Measurements from ENCODE around the gene PSTPIP2. TPM values are rescaled to one million over a fixed set of nuclear protein-coding genes. Genes with fewer than 3 reads are reported as not detected.
"Not testable (repeated sequence)": the region's sequence is repeated elsewhere in the genome, so short reads cannot be mapped to it uniquely, and the experiment has no call there.

The PSTPIP2 gene
- total RNA-seq, 4 donors from 2014 or later = 6.5 to 10.7 (median 8.7) TPM

DNA sequence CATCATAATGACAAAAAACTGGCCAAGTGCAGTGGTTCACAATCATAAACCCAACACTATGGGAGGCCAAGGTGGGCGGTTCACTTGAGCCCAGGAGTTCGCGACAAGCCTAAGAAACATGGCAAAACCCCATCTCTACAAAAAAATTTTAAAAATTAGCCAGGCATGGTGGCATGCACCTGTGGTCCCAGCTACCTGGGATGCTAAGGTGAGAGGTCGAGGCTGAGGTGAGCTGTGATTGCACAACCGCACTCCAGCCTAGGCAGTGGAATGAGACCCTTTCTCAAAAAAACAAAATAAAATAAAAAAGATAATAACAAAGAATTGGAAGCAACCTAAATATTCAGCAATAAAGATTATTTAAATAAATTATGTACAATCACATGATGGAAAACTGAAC, 21.8 kb downstream of the PSTPIP2 start:
- no peak for ATAC-seq
- H3K27ac ChIP-seq = no peak overlapping the region
- TF ChIP-seq POLR2AphosphoS5 (IDR thresholded peaks at IDR 0.05) (no peak), EP300 (IDR thresholded peaks at IDR 0.05) (no peak), POLR2A (IDR thresholded peaks at IDR 0.05) (no peak)
- TF ChIP-seq, protein P1, sequence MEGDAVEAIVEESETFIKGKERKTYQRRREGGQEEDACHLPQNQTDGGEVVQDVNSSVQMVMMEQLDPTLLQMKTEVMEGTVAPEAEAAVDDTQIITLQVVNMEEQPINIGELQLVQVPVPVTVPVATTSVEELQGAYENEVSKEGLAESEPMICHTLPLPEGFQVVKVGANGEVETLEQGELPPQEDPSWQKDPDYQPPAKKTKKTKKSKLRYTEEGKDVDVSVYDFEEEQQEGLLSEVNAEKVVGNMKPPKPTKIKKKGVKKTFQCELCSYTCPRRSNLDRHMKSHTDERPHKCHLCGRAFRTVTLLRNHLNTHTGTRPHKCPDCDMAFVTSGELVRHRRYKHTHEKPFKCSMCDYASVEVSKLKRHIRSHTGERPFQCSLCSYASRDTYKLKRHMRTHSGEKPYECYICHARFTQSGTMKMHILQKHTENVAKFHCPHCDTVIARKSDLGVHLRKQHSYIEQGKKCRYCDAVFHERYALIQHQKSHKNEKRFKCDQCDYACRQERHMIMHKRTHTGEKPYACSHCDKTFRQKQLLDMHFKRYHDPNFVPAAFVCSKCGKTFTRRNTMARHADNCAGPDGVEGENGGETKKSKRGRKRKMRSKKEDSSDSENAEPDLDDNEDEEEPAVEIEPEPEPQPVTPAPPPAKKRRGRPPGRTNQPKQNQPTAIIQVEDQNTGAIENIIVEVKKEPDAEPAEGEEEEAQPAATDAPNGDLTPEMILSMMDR (IDR thresholded peaks at IDR 0.05) = no peak
- no peaks in the 10 kb centered on the region for H3K36me3 ChIP-seq
- H3K9me3 ChIP-seq = no peaks in the 10 kb centered on the region
- no peaks in the 10 kb centered on the region for H3K4me1 ChIP-seq
- no peaks in the 10 kb centered on the region for H3K27me3 ChIP-seq
- no peak overlapping the region for H3K4me3 ChIP-seq
- WGBS, 2 donors (ENCODE audit: low coverage in 1 of 2) = 81 to 93% methylated on average over 4 to 5 of the region's 5 CpGs

DNA sequence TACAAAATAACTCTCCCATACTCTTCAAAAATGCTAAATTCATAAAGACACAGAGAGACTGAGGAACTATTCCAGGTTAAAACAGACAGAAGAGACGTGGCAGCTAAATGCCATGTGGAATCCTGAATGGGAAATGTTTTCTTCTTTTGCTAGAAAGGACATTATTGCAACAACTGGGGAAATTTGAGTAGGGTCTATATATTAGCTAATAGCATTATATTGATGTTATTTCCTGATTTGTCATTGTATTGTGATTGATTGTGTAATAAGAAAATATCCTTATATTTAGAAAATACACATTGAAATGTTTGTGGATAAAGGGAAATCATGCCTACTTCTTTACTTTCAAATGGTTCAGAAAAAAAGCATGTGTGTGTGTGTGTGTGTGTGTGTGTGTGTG, 23.4 kb downstream of the PSTPIP2 start:
- Histone ChIP-seq H3K4me1 (no peaks in the 10 kb centered on the region), H3K4me3 (no peak overlapping the region), H3K27ac (no peak overlapping the region), H3K9me3 (no peaks in the 10 kb centered on the region), H3K36me3 (no peaks in the 10 kb centered on the region), H3K27me3 (no peaks in the 10 kb centered on the region)
- no peak for ATAC-seq
- 100% methylated on average over 1 of the region's 1 CpG for WGBS, 2 donors (ENCODE audit: low coverage in 1 of 2)
- TF ChIP-seq POLR2A (IDR thresholded peaks at IDR 0.05) = no peak
- TF ChIP-seq, protein P1 (IDR thresholded peaks at IDR 0.05) = no peak
- TF ChIP-seq EP300 (IDR thresholded peaks at IDR 0.05) = no peak
- TF ChIP-seq POLR2AphosphoS5 (IDR thresholded peaks at IDR 0.05) = no peak

DNA sequence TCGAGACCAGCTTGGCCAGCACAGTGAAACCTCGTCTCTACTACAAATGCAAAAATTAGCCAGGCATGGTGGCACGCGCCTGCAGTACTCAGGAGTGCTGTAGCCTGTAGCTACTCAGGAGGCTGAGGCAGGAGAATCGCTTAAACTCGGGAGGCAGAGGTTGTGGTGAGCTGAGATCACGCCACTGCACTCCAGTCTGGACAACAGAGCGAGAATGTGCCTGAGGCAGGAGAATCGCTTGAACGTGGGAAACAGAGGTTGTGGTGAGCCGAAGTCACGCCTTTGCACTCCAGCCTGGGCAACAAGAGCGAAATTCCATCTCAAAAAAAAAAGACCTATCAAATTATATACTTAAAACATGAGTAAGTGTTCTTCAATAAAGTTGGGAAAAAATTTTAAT, 24.7 kb downstream of the PSTPIP2 start:
- H3K27ac ChIP-seq, H3K4me3 ChIP-seq, H3K27me3 ChIP-seq, H3K36me3 ChIP-seq, ATAC-seq, H3K9me3 ChIP-seq, H3K4me1 ChIP-seq: not testable (repeated sequence)
- 86 to 95% methylated on average over 7 to 10 of the region's 13 CpGs for WGBS, 2 donors (ENCODE audit: low coverage in 1 of 2)

DNA sequence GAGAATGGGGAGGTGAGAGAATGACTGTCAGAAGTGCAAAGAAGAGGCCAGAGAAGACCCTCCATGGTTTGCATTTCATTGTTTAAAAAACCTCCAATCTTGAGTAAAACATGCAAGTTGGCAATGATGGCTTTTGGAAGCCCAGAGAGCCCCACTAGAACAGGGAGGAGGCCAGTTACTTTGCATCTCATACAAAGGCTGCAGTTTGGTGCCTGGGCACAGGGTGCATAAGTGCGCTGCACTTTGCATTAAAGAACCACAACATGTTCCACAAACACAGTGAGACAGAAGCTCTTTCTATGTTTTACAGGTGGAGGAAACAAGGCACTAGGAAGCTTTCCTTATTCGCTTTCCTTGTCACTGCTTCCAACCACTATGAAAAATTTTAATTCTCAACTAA, 25.4 kb downstream of the PSTPIP2 start:
- Histone ChIP-seq H3K4me3 (no peak overlapping the region), H3K9me3 (no peaks in the 10 kb centered on the region), H3K27ac (no peak overlapping the region), H3K4me1 (peaks cover 0 to 5% (median 0%) of the 10 kb centered on the region in 3 donors), H3K36me3 (no peaks in the 10 kb centered on the region), H3K27me3 (no peaks in the 10 kb centered on the region)
- 100% methylated on average over 2 of the region's 2 CpGs; no CpG with 5 or more reads in 1 of the 2 donors for WGBS, 2 donors (ENCODE audit: low coverage in 1 of 2)
- TF ChIP-seq POLR2AphosphoS5 (IDR thresholded peaks at IDR 0.05) = no peak
- TF ChIP-seq, protein P1 (IDR thresholded peaks at IDR 0.05) = no peak
- TF ChIP-seq POLR2A (IDR thresholded peaks at IDR 0.05) = no peak
- no peak for TF ChIP-seq EP300 (IDR thresholded peaks at IDR 0.05)
- ATAC-seq = no peak

DNA sequence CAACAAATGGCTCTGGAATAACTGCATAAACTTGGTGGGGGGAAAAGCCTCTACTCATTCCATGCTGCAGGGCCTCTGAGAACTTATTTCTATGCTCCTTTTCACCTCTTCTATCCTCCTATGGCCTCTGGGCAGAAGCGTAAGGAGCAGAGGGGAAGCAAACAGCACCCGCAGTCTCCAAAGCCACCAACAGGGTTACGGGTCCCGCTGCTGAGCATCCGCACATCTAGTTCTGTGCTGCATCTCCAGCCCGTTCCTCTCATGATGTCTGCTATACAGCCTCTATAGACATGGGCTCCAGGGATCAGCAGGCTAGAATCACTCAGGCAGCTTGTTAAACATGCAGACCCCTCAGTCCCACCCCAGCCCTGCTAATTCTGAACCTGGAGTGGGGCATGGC, 25.9 kb downstream of the PSTPIP2 start:
- Histone ChIP-seq H3K27ac (no peak overlapping the region), H3K36me3 (no peaks in the 10 kb centered on the region), H3K4me1 (peaks cover 0 to 5% (median 0%) of the 10 kb centered on the region in 3 donors), H3K27me3 (no peaks in the 10 kb centered on the region), H3K9me3 (no peaks in the 10 kb centered on the region), H3K4me3 (no peak overlapping the region)
- ATAC-seq = no peak
- no peak for TF ChIP-seq EP300 (IDR thresholded peaks at IDR 0.05)
- TF ChIP-seq, protein P1 (IDR thresholded peaks at IDR 0.05) = no peak
- no peak for TF ChIP-seq POLR2A (IDR thresholded peaks at IDR 0.05)
- TF ChIP-seq POLR2AphosphoS5 (IDR thresholded peaks at IDR 0.05) = no peak
- WGBS, 2 donors (ENCODE audit: low coverage in 1 of 2) = 76% methylated on average over 4 of the region's 6 CpGs; no CpG with 5 or more reads in 1 of the 2 donors

Measured in gastroesophageal sphincter (tissue), 4 donors.